HG03354 (cell line): ENCODE results near the gene SCMH1.

ENCODE experiments used
- ATAC-seq: cut with Tn5 transposase; IDR thresholded peaks from one replicate; pipeline ENCODE4 v1.9.1; 2021; ENCODE audit warnings: mild to moderate bottlenecking; ENCODE audit not compliant: unreplicated experiment, poor library complexity, severe bottlenecking

The SCMH1 gene

GRCh38 chr1:41041614-41042270 lies 200.4 kb downstream of the SCMH1 start:
- no peak for ATAC-seq

- ATAC-seq: no peak
Observed at GRCh38 chr1:41038110-41038509, 204.0 kb downstream of the SCMH1 start.

GRCh38 chr1:41037116-41037903 lies 204.8 kb downstream of the SCMH1 start:
- no peak for ATAC-seq

- ATAC-seq: no peak
Observed at GRCh38 chr1:41033272-41033671, 208.8 kb downstream of the SCMH1 start.

GRCh38 chr1:41032147-41032546 lies 210.0 kb downstream of the SCMH1 start:
- no peak for ATAC-seq

GRCh38 chr1:41030872-41031616 lies 211.1 kb downstream of the SCMH1 start:
- no peak for ATAC-seq

- no peak for ATAC-seq
Observed at GRCh38 chr1:41028034-41028642, 214.0 kb downstream of the SCMH1 start.

- ATAC-seq: no peak
Observed at GRCh38 chr1:41025979-41026819, 215.9 kb downstream of the SCMH1 start.

GRCh38 chr1:41024953-41025352 lies 217.2 kb downstream of the SCMH1 start:
- ATAC-seq: no peak

GRCh38 chr1:41023279-41023990 lies 218.7 kb downstream of the SCMH1 start:
- ATAC-seq: no peak

GRCh38 chr1:41022424-41022823 lies 219.7 kb downstream of the SCMH1 start:
- no peak for ATAC-seq

GRCh38 chr1:41021526-41022308 lies 220.4 kb downstream of the SCMH1 start, which contains the start of gene SLFNL1:
Gene SLFNL1, minus strand, starts transcription at chr1:41021725. Its CDS starts 1,065 bp downstream, at chr1:41020660.
- ATAC-seq: no peak

GRCh38 chr1:41020654-41021053 lies 221.5 kb downstream of the SCMH1 start:
- no peak for ATAC-seq

GRCh38 chr1:41020109-41020576 lies 222.0 kb downstream of the SCMH1 start:
- no peak for ATAC-seq

GRCh38 chr1:41019353-41019745 lies 222.8 kb downstream of the SCMH1 start:
- no peak for ATAC-seq

- ATAC-seq: no peak
Observed at GRCh38 chr1:41018018-41018410, 224.1 kb downstream of the SCMH1 start.

GRCh38 chr1:41017141-41018017 lies 224.7 kb downstream of the SCMH1 start:
- no peak for ATAC-seq
